Measurements from ENCODE around the gene CSTB. TPM values are rescaled to one million over a fixed set of nuclear protein-coding genes. Genes with fewer than 3 reads are reported as not detected.

CSTB gene
- total and polyA plus RNA-seq, 4 donors = 3.8 to 62.4 (median 33.7) TPM

DNA sequence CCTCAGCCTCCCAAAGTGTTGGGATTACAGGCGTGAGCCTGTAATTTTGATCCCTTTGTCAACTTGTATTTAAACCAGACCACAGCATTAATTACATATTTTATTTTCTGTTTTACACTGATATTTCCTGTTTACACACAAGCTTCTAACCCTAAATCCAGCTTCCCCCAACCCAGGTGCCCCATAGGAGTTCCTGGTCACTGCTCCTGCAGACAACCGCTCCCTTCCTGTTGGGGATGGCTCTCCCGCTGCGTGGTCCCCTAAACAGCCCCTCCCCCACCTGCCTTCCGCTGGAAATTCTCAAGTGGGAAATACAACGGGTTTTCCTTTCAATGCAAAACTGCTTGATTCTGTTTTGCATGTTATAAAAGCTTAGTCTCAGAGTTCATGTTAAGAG lies 3.7 kb downstream of the CSTB start:
- DNase-seq (ENCODE audit: low spot score) = no peak
- WGBS = 83% methylated on average over 6 of the region's 6 CpGs
- TF ChIP-seq, protein P1, sequence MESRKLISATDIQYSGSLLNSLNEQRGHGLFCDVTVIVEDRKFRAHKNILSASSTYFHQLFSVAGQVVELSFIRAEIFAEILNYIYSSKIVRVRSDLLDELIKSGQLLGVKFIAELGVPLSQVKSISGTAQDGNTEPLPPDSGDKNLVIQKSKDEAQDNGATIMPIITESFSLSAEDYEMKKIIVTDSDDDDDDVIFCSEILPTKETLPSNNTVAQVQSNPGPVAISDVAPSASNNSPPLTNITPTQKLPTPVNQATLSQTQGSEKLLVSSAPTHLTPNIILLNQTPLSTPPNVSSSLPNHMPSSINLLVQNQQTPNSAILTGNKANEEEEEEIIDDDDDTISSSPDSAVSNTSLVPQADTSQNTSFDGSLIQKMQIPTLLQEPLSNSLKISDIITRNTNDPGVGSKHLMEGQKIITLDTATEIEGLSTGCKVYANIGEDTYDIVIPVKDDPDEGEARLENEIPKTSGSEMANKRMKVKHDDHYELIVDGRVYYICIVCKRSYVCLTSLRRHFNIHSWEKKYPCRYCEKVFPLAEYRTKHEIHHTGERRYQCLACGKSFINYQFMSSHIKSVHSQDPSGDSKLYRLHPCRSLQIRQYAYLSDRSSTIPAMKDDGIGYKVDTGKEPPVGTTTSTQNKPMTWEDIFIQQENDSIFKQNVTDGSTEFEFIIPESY (IDR thresholded peaks at IDR 0.05) = no peak
- TF ChIP-seq NR2F2 (IDR thresholded peaks at IDR 0.05) (no peak), JUND (IDR thresholded peaks at IDR 0.05) (no peak), EGR1 (IDR thresholded peaks at IDR 0.05; ENCODE audit: low read depth in 2 of 2) (no peak)
- TF ChIP-seq, protein P2, sequence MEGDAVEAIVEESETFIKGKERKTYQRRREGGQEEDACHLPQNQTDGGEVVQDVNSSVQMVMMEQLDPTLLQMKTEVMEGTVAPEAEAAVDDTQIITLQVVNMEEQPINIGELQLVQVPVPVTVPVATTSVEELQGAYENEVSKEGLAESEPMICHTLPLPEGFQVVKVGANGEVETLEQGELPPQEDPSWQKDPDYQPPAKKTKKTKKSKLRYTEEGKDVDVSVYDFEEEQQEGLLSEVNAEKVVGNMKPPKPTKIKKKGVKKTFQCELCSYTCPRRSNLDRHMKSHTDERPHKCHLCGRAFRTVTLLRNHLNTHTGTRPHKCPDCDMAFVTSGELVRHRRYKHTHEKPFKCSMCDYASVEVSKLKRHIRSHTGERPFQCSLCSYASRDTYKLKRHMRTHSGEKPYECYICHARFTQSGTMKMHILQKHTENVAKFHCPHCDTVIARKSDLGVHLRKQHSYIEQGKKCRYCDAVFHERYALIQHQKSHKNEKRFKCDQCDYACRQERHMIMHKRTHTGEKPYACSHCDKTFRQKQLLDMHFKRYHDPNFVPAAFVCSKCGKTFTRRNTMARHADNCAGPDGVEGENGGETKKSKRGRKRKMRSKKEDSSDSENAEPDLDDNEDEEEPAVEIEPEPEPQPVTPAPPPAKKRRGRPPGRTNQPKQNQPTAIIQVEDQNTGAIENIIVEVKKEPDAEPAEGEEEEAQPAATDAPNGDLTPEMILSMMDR (IDR thresholded peaks at IDR 0.05; ENCODE audit: low read depth, low read length, missing input control) = no peak
- TF ChIP-seq, protein P3, sequence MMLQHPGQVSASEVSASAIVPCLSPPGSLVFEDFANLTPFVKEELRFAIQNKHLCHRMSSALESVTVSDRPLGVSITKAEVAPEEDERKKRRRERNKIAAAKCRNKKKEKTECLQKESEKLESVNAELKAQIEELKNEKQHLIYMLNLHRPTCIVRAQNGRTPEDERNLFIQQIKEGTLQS (IDR thresholded peaks at IDR 0.05) = no peak
- TF ChIP-seq, protein P4, sequence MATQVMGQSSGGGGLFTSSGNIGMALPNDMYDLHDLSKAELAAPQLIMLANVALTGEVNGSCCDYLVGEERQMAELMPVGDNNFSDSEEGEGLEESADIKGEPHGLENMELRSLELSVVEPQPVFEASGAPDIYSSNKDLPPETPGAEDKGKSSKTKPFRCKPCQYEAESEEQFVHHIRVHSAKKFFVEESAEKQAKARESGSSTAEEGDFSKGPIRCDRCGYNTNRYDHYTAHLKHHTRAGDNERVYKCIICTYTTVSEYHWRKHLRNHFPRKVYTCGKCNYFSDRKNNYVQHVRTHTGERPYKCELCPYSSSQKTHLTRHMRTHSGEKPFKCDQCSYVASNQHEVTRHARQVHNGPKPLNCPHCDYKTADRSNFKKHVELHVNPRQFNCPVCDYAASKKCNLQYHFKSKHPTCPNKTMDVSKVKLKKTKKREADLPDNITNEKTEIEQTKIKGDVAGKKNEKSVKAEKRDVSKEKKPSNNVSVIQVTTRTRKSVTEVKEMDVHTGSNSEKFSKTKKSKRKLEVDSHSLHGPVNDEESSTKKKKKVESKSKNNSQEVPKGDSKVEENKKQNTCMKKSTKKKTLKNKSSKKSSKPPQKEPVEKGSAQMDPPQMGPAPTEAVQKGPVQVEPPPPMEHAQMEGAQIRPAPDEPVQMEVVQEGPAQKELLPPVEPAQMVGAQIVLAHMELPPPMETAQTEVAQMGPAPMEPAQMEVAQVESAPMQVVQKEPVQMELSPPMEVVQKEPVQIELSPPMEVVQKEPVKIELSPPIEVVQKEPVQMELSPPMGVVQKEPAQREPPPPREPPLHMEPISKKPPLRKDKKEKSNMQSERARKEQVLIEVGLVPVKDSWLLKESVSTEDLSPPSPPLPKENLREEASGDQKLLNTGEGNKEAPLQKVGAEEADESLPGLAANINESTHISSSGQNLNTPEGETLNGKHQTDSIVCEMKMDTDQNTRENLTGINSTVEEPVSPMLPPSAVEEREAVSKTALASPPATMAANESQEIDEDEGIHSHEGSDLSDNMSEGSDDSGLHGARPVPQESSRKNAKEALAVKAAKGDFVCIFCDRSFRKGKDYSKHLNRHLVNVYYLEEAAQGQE (IDR thresholded peaks at IDR 0.05) = no peak
- peaks cover 0 to 13% (median 9%) of the 10 kb centered on the region in 4 donors for H3K36me3 ChIP-seq (ENCODE audit: control insufficient read depth in 4 of 4, insufficient read depth in 3 of 4, low read depth in 1 of 4, low read length in 3 of 4)
- no peaks in the 10 kb centered on the region for H3K27me3 ChIP-seq (ENCODE audit: control insufficient read depth in 4 of 4, insufficient read depth in 4 of 4, low read length in 3 of 4)
- H3K4me3 ChIP-seq (ENCODE audit: low read depth in 1 of 3, low read length in 3 of 3) = no peak overlapping the region
- H3K27ac ChIP-seq (ENCODE audit: low read depth in 1 of 2, low read length in 2 of 2) = no peak overlapping the region
- no peak overlapping the region for H3K9ac ChIP-seq (ENCODE audit: low read depth in 1 of 2, low read length in 2 of 2)
- peaks cover 6 to 14% (median 10%) of the 10 kb centered on the region in 4 donors for H3K4me1 ChIP-seq (ENCODE audit: control insufficient read depth in 4 of 4, insufficient read depth in 4 of 4, low read length in 3 of 4)
- H3K9me3 ChIP-seq (ENCODE audit: control insufficient read depth in 4 of 4, low read length in 3 of 4) = no peaks in the 10 kb centered on the region

DNA sequence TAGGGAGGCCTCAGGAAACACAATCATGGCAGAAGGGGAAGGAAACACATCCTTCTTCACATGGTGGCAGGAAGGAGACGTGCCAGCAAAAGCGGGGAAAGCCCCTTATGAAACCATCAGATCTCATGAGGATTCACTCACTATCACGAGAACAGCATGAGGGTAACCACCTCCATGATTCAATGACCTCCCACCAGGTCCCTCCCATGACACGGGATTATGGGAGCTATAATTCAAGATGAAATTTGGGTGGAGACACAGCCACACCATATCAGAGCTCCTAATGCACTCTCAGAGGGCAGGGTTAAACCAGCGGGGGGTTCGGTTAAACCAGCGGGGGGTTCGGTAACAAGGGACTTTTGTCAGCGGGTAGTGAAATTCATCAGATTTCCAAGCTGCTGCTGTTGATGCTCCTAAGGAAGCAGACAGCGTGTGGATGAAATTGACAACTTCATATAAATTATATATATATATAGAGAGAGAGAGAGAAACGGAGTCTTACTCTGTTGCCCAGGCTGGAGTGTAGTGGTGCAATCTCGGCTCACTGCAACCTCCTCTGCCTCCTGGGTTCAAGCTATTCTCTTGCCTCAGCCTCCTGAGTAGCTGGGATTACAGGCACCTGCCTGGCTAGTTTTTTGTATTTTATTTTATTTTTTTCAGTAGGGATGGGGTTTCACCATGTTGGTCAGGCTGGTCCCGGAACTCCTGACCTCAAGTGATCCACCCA lies 4.2 kb downstream of the CSTB start:
- Histone ChIP-seq H3K9ac (ENCODE audit: low read depth in 1 of 2, low read length in 2 of 2) (no peak overlapping the region), H3K9me3 (ENCODE audit: control insufficient read depth in 4 of 4, low read length in 3 of 4) (no peaks in the 10 kb centered on the region), H3K27me3 (ENCODE audit: control insufficient read depth in 4 of 4, insufficient read depth in 4 of 4, low read length in 3 of 4) (no peaks in the 10 kb centered on the region), H3K27ac (ENCODE audit: low read depth in 1 of 2, low read length in 2 of 2) (no peak overlapping the region), H3K4me3 (ENCODE audit: low read depth in 1 of 3, low read length in 3 of 3) (no peak overlapping the region), H3K4me1 (ENCODE audit: control insufficient read depth in 4 of 4, insufficient read depth in 4 of 4, low read length in 3 of 4) (peaks cover 6 to 14% (median 10%) of the 10 kb centered on the region in 4 donors), H3K36me3 (ENCODE audit: control insufficient read depth in 4 of 4, insufficient read depth in 3 of 4, low read depth in 1 of 4, low read length in 3 of 4) (peaks cover 0 to 13% (median 9%) of the 10 kb centered on the region in 4 donors)
- DNase-seq (ENCODE audit: low spot score) = no peak
- 89% methylated on average over 13 of the region's 13 CpGs for WGBS
- TF ChIP-seq FOXA2 (IDR thresholded peaks at IDR 0.05) = no peak
- no peak for TF ChIP-seq GABPA (IDR thresholded peaks at IDR 0.05 in 1 of 2, conservative IDR thresholded peaks at IDR 0.05 in 1 of 2)
- TF ChIP-seq FOXA1 (IDR thresholded peaks at IDR 0.05) = no peak
- TF ChIP-seq, protein P4 (IDR thresholded peaks at IDR 0.05) = no peak
- TF ChIP-seq EGR1 (IDR thresholded peaks at IDR 0.05; ENCODE audit: low read depth in 2 of 2) = no peak
- no peak for TF ChIP-seq SP1 (IDR thresholded peaks at IDR 0.05)
- TF ChIP-seq, protein P2 (IDR thresholded peaks at IDR 0.05; ENCODE audit: low read depth, low read length, missing input control) = no peak
- TF ChIP-seq, protein P1 (IDR thresholded peaks at IDR 0.05) = no peak
- TF ChIP-seq, protein P3 (IDR thresholded peaks at IDR 0.05) = no peak
- no peak for TF ChIP-seq NR2F2 (IDR thresholded peaks at IDR 0.05)
- no peak for TF ChIP-seq RXRA (IDR thresholded peaks at IDR 0.05)
